ENCODE measurements around the gene RMND5B. TPM values are rescaled to one million over a fixed set of nuclear protein-coding genes. Genes with fewer than 3 reads are reported as not detected.

The RMND5B gene
- total RNA-seq, 2 donors from 2014 or later, result 36.0 to 36.9 TPM

DNA sequence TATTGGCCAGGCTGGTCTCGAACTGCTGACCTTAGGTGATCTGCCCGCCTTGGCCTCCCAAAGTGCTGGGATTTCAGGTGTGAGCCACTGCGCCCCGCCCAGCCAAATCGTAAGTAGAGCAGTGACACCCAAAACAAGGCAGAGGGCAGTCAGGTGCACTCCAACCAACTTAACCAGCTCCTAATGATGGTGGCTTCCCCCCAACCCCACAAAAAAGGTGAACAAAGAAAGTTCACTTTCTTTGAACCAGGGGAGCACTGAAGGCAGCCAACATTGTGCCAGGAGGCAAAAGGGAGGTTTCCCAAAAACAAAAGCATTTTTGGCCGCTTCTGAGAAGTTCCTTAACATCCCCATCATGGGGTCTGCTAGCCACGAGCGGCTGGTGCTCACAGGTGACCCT, 46.8 kb downstream of the RMND5B start:
- no peaks in the 10 kb centered on the region for H3K27me3 Mint-ChIP-seq (ENCODE audit: insufficient read depth)
- no peak overlapping the region for H3K27ac ChIP-seq (ENCODE audit: low read depth, low read length)
- H3K36me3 Mint-ChIP-seq (ENCODE audit: low read depth), result peaks cover 2% of the 10 kb centered on the region
- H3K27ac Mint-ChIP-seq, result no peak overlapping the region
- H3K9ac ChIP-seq (ENCODE audit: extremely low read depth, low read length, poor library complexity, severe bottlenecking), result no peak overlapping the region
- H3K4me1 ChIP-seq (ENCODE audit: control insufficient read depth, insufficient read depth, low read length), result no peaks in the 10 kb centered on the region
- WGBS, 2 experiments (ENCODE audit: insufficient coverage in 1 of 2, insufficient read length in 1 of 2), result 91 to 95% methylated on average over 8 of the region's 8 CpGs
- peak; percentile 35 for TF ChIP-seq CTCF (conservative IDR thresholded peaks at IDR 0.05)
- H3K4me3 Mint-ChIP-seq, result no peak overlapping the region
- H3K9me3 ChIP-seq (ENCODE audit: control insufficient read depth, low read length), result no peaks in the 10 kb centered on the region
- peaks cover 27% of the 10 kb centered on the region for H3K4me1 Mint-ChIP-seq
- H3K27me3 ChIP-seq (ENCODE audit: control insufficient read depth, insufficient read depth, low read length, poor library complexity, severe bottlenecking), result no peaks in the 10 kb centered on the region
- peak; percentile 63 for DNase-seq
- H3K9me3 Mint-ChIP-seq, result peaks cover 7% of the 10 kb centered on the region
- H3K4me3 ChIP-seq (ENCODE audit: low read length), result no peak overlapping the region
- H3K36me3 ChIP-seq (ENCODE audit: control insufficient read depth, insufficient read depth, low read length), result no peaks in the 10 kb centered on the region

DNA sequence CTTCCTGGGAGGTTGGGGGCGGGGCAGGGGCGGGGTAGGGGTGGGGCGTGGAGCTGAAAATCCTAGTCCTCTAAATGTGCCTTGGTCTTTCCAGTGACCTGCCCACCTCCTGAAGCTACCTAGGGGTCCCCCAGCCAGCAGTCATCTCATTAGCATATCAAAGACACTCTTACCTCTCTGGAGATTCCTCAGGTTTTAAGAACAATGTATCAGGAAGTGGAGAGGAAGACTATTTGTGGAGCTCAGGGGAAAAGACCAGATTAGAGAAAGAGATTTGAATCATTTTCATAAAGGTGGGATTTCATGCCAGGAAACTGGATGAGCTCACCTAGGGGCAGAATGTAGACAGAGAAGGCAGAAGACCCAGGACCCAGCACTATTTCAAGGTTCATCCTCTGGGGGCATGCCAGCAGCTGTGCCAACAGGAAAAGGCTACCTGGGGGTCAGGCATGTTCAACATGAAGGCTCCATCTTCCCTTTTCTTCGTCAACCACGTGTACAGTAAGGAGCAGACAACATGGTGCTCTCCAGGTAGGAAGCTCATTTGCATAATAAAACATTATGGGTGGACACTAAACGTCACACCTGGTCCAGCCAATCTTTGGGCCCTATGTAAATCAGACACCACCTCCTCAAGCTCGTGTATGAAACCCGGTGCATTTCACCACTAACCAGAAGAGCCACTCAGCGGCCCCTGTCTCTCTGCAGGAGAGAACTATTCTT, 49.5 kb downstream of the RMND5B start:
- no peak for TF ChIP-seq CTCF (conservative IDR thresholded peaks at IDR 0.05)
- peak; percentile 96 for DNase-seq
- no peak overlapping the region for H3K4me3 ChIP-seq (ENCODE audit: low read length)
- peaks cover 27% of the 10 kb centered on the region for H3K4me1 Mint-ChIP-seq
- H3K27me3 Mint-ChIP-seq (ENCODE audit: insufficient read depth), result no peaks in the 10 kb centered on the region
- H3K9me3 ChIP-seq (ENCODE audit: control insufficient read depth, low read length), result no peaks in the 10 kb centered on the region
- no peaks in the 10 kb centered on the region for H3K36me3 ChIP-seq (ENCODE audit: control insufficient read depth, insufficient read depth, low read length)
- H3K27ac Mint-ChIP-seq, result peak overlapping the region; percentile 93
- H3K4me1 ChIP-seq (ENCODE audit: control insufficient read depth, insufficient read depth, low read length), result no peaks in the 10 kb centered on the region
- H3K9ac ChIP-seq (ENCODE audit: extremely low read depth, low read length, poor library complexity, severe bottlenecking), result no peak overlapping the region
- H3K36me3 Mint-ChIP-seq (ENCODE audit: low read depth), result peaks cover 2% of the 10 kb centered on the region
- peak overlapping the region; percentile 5 for H3K4me3 Mint-ChIP-seq
- H3K27ac ChIP-seq (ENCODE audit: low read depth, low read length), result no peak overlapping the region
- H3K27me3 ChIP-seq (ENCODE audit: control insufficient read depth, insufficient read depth, low read length, poor library complexity, severe bottlenecking), result no peaks in the 10 kb centered on the region
- WGBS, 2 experiments (ENCODE audit: insufficient coverage in 1 of 2, insufficient read length in 1 of 2), result 31 to 40% methylated on average over 5 to 7 of the region's 9 CpGs
- H3K9me3 Mint-ChIP-seq, result peaks cover 9% of the 10 kb centered on the region

DNA sequence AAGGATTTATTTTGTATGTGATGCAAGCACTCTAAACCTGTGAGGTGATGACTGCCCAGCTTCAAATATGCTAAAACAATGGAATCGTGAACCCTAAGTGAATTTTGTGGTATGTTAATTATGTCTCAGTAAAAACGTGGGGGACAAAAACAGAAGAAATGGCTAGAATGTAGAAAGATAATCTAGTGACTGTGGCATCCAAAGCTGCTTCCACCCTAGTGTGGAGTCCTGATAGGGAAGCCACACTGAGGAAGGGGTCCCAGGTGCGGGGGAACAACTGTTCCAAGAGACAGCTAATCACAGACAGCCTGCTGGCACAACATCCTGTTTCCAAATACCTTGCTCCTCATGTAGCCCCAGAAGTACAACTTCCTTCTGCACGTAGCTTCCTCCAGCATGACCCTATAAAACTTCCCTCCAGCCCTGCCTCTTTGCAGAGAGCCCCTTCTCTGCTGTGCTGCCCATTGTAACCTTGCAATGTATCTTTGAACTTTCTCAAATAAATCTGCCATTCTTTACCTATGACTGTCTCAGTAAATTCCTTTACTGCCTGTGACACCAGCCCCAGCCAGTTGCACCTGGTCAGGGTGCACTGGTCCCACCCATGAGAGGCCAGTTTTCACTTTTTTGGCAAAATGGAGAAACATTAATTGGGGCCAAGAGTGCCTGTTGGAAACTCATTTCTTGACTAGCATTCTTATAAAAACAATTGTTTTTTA, 51.5 kb downstream of the RMND5B start:
- Histone ChIP-seq H3K9me3 (ENCODE audit: control insufficient read depth, low read length) (no peaks in the 10 kb centered on the region), H3K9ac (ENCODE audit: extremely low read depth, low read length, poor library complexity, severe bottlenecking) (no peak overlapping the region), H3K4me3 (ENCODE audit: low read length) (no peak overlapping the region), H3K27me3 (ENCODE audit: control insufficient read depth, insufficient read depth, low read length, poor library complexity, severe bottlenecking) (no peaks in the 10 kb centered on the region), H3K36me3 (ENCODE audit: control insufficient read depth, insufficient read depth, low read length) (no peaks in the 10 kb centered on the region), H3K4me1 (ENCODE audit: control insufficient read depth, insufficient read depth, low read length) (no peaks in the 10 kb centered on the region), H3K27ac (ENCODE audit: low read depth, low read length) (no peak overlapping the region)
- Mint-ChIP-seq H3K27me3 (ENCODE audit: insufficient read depth) (no peaks in the 10 kb centered on the region), H3K36me3 (ENCODE audit: low read depth) (peaks cover 2% of the 10 kb centered on the region), H3K27ac (peak overlapping the region; percentile 70), H3K4me1 (peaks cover 27% of the 10 kb centered on the region), H3K9me3 (peaks cover 9% of the 10 kb centered on the region), H3K4me3 (no peak overlapping the region)
- TF ChIP-seq CTCF (conservative IDR thresholded peaks at IDR 0.05), result no peak
- peak; percentile 63 for DNase-seq
- 60 to 63% methylated on average over 2 to 4 of the region's 4 CpGs for WGBS, 2 experiments (ENCODE audit: insufficient coverage in 1 of 2, insufficient read length in 1 of 2)

Measured in endodermal cell (in vitro differentiated cells).